DLD1 (cell line): ENCODE results near the gene VPS8.
"Not testable (repeated sequence)": the region's sequence is repeated elsewhere in the genome, so short reads cannot be mapped to it uniquely, and the experiment has no call there.

ENCODE experiments used
- in situ Hi-C: cut with HindIII; loops from 2 replicates; pipeline ENCODE4 v1.10.0; 2017; ENCODE audit warnings: low sequenced_read_pairs

Gene VPS8

DNA sequence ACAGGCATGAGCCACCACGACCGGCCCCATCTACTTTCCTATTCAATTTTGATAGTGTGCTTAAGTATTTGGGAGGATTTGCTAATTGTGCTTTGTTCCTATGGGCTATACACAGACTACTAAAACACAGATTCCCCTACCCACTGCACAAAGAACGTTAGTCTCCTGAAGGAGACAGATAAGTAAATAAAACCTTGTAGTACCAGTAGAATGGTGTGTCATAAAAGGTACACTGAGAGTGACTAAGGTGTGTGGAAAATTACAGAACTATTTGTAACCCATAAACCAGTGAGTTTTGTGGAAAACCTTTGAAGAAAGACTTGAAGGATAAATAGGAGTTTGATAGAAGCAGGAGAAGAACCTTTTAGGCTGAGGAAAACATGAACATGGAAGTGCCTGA is 158.2 kb downstream of the VPS8 start:
- in situ Hi-C loops, result no loop called here

- in situ Hi-C loops, result no loop called here
Observed at GRCh38 chr3:184977796-184978195, 165.8 kb downstream of the VPS8 start.

- in situ Hi-C loops, result no loop called here
Observed at GRCh38 chr3:184981071-184981470, 169.1 kb downstream of the VPS8 start.

DNA sequence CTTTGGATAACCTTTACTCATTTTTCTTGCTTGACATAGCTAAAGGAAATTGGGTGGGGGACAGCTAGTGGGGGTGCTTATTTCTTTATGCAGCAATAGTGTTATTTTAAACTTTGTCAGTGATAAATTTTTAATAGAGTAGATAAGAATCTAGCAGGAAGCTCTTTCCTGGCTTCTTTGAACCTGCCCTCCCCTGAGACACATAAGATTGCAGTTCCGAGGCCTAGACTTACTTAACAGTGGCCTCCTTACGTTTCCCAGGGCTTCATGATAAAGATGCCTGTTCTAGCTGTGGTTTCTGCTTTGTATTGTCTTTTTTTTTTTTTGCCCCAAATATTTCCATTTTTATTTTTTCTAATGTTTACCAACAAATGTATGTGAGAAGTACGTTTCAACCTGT is 170.1 kb downstream of the VPS8 start:
- in situ Hi-C loops, result no loop called here

DNA sequence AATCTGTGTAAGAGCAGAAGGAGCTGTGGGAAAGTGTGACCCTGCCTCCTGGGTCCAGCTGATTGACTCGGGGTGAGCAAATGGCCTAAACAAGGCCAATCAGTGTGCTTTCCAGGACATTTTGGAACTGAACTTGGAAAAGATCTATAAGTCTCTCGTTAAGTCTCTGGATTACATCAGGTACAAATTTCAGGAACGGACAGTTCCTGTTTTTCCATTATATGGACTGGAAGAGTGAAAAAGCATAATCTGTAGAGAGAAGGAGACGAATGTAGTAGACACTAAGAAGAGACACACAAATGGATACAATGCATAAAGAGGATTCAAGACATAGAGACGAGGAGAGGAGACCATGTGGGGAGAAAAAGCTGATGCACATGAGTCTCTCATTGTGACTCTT is 173.6 kb downstream of the VPS8 start:
- in situ Hi-C loops, result no loop called here

GRCh38 chr3:184986366-184986889 is 174.5 kb downstream of the VPS8 start:
- in situ Hi-C loops, result no loop called here

DNA sequence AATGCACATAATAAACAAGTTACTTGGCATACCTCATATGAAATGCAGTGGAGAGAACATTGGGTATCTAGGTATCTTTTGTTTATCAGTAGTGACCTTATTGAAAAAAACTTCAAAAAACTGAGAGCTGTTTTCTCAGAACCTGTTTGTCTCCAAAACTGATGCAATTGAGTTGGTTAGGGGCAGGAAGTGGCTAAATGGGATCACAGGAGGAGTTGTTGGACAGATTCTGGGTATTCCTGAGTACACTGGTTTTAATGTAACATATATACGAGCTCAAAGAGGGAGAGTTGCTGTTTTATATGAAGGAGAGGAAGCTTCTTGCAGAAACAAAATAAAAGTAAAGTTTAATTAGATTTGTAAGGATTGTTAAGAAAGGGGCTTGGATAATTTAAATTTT is 181.4 kb downstream of the VPS8 start:
- in situ Hi-C loops, result no loop called here

GRCh38 chr3:185003876-185004275 is 191.9 kb downstream of the VPS8 start:
- in situ Hi-C loops, result not testable (repeated sequence)

- in situ Hi-C loops, result no loop called here
Observed at GRCh38 chr3:185009650-185010049, 197.7 kb downstream of the VPS8 start.

DNA sequence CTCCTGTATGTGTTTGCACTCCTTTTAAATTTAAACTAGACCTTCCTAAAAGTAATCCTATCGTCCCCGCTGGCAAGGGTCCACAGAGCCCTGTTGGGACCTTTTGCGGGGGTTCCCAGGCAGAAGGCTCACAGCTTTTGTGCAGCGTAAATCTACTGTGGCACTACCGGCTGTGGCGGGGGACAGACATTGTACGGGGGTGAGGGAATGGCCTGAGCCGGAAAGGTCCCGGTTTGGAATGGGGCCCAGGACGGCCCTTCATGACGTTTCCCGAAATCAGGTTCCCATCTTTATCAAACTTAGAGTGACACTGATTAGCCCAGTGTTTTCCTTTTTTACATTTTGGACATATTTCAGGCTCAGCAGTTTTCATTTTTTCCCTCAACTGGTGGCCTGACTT is 205.6 kb downstream of the VPS8 start:
- in situ Hi-C loops, result not testable (repeated sequence)

DNA sequence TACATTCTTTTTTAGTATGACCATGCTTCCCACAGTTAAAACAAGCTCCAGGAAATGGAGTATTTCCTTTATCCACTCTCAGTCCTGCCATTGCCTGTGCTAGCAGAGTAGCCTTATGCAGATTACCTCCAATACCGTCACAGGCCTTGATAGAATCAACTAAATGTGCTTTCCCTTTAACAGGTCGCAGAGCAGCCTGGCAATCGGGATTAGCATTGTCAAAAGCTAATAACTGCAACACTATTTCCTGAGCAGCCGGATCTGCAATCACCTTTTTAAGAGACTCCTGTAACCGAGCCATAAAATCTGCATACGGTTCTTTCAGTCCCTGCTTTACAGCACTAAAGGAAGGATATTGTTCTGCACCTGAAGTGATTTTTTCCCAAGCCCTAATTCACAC is 206.0 kb downstream of the VPS8 start:
- in situ Hi-C loops, result not testable (repeated sequence)

DNA sequence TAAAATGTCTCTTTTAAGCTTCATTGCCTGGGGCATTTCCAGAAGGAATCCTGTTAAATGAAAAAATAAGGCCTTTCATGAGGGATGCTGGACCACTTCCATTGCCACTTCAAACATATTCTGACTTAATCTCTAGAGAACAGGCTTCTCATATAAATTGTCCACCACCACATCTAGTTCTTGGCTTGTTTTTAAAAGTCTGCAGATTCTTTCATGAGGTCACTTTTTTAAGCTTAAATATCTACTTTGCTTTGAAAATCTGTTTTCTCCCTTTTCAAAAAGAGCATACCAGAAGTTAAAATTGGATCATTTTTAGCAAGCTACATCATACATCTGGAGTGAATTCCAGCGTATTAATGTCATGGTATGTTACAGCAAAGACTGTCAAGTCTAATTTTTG is 209.3 kb downstream of the VPS8 start:
- in situ Hi-C loops, result no loop called here

GRCh38 chr3:185024406-185024805 is 212.4 kb downstream of the VPS8 start:
- in situ Hi-C loops, result no loop called here

- in situ Hi-C loops, result no loop called here
Observed at GRCh38 chr3:185024966-185025365, 213.0 kb downstream of the VPS8 start.

DNA sequence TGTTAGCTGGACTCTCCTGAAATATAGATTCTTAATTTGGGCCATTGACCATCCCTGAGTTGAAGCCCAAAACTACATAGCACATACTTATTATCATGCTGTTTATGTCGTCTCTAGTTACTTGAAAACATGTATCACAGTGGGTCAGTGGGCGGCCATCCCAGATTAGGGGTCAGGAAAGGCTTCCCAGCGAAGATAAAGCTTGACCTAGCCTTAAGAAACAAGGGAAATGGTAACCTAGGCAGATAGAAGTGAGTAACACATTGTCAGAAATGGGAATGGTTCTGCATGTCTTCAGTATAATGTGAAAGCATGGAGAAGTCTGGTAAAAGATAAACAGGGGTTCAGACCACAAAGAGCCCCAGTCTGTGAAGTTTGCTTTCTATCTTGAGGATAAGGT is 216.2 kb downstream of the VPS8 start:
- in situ Hi-C loops, result no loop called here

- in situ Hi-C loops, result no loop called here
Observed at GRCh38 chr3:185029086-185029485, 217.1 kb downstream of the VPS8 start.

GRCh38 chr3:185030399-185030798 is 218.4 kb downstream of the VPS8 start:
- in situ Hi-C loops, result no loop called here

GRCh38 chr3:185030951-185031350 is 219.0 kb downstream of the VPS8 start:
- in situ Hi-C loops, result no loop called here

GRCh38 chr3:185037801-185038200 is 225.8 kb downstream of the VPS8 start:
- in situ Hi-C loops, result no loop called here

GRCh38 chr3:185040425-185040824 is 228.5 kb downstream of the VPS8 start:
- in situ Hi-C loops, result no loop called here

DNA sequence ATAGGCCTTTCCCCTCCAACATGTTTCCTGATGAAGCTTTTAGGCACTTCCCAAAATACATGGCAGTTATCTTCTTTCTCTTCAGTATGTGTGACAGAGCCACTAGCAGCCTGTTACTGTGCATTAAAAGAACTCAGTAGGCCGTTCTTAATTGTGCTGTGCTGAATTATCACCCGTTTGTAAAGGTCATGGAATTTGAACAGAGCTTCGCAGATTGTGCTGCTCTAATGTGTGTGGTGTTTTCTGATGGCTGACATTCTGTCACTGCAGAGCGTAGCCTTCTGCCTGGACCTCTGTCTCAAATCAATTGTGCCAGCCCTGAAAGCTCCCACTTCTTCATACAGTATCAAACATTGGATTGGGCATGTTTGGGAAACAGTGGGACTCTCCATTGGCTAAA is 229.6 kb downstream of the VPS8 start:
- in situ Hi-C loops, result no loop called here

- in situ Hi-C loops, result no loop called here
Observed at GRCh38 chr3:185042312-185043050, 230.5 kb downstream of the VPS8 start.

DNA sequence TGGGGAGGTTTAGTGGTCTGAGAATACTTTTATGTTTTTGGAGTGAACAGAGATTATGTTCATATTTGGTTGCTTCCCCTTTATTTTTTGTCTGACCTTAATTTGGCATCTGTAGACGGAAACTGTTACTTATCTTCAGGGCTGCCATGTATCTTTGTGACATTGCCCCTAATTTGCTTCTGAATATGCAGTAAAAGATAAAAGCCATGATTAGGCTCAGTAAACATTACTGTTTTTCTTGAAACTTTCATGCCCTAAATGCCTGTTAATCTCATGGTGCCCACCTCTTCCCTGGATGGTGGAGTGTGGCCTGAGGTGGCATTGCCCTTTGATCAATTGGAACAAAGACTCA is 234.2 kb downstream of the VPS8 start:
- in situ Hi-C loops, result no loop called here
